HepG2 (cell line): ENCODE measurements around the gene GEMIN2. TPM values are rescaled to one million over a fixed set of nuclear protein-coding genes. Genes with fewer than 3 reads are reported as not detected.

Source experiments
- CBX1 ChIP-seq: IDR thresholded peaks from one replicate; pipeline ENCODE4 v1.6.1; 2016; ENCODE audit warnings: antibody characterized with exemption, low read depth
- CBX5 ChIP-seq: sonication (generic); formaldehyde crosslinking; IDR thresholded peaks from 2 replicates; pipeline ENCODE4 v1.4.0; 2020; ENCODE audit warnings: missing genetic modification reagents, borderline replicate concordance
- DR1 ChIP-seq: sonication (generic); formaldehyde crosslinking; IDR thresholded peaks from 2 replicates; pipeline ENCODE4 v1.8.0; 2021; ENCODE audit warnings: mild to moderate bottlenecking, missing genetic modification reagents, inconsistent platforms
- FOXM1 ChIP-seq: sonication (generic); formaldehyde crosslinking; IDR thresholded peaks from 2 replicates; pipeline ENCODE4 v1.5.0; 2020; ENCODE audit warnings: missing genetic modification reagents
- KMT2A ChIP-seq: sonication (generic); formaldehyde crosslinking; IDR thresholded peaks from 2 replicates; pipeline ENCODE4 v1.4.0; 2020; ENCODE audit warnings: missing genetic modification reagents
- KMT2B ChIP-seq: IDR thresholded peaks from 2 replicates; pipeline ENCODE4 v1.6.1; 2016; ENCODE audit warnings: missing genetic modification reagents, missing compliant biosample characterization
- SYNCRIP ChIP-seq: fragments of 200-400 bp; formaldehyde crosslinking; IDR thresholded peaks from 2 replicates; pipeline ENCODE4 v1.6.1; 2018; ENCODE audit warnings: mild to moderate bottlenecking, low read depth, low read length; ENCODE audit not compliant: insufficient read depth
- ZNF557 ChIP-seq: sonication (generic); formaldehyde crosslinking; IDR thresholded peaks from 2 replicates; pipeline ENCODE4 v1.4.0; 2020; ENCODE audit warnings: missing genetic modification reagents
- ZNF619 ChIP-seq: sonication (generic); formaldehyde crosslinking; IDR thresholded peaks from 2 replicates; pipeline ENCODE4 v1.4.0; 2020; ENCODE audit warnings: mild to moderate bottlenecking, missing genetic modification reagents
- ZNF674 ChIP-seq: sonication (generic); formaldehyde crosslinking; IDR thresholded peaks from 2 replicates; pipeline ENCODE4 v1.5.0; 2020; ENCODE audit warnings: low read depth, mild to moderate bottlenecking, missing genetic modification reagents
- polyA plus RNA-seq, 8 experiments: library from polyadenylated mRNA; depleted of rRNA in 3 of 8; stranded (reverse) in 7 of 8; unstranded in 1 of 8; fragments of >200 nt; fragmentation: Illumina TruSeq in 4 of 8; extraction: Trizol in 4 of 8; gene quantifications; 2 replicates each; pipeline versions ENCODE4 v1.2.1 to v1.2.3, GENCODE V29; 2011 to 2016; ENCODE audit warnings: low read depth in 4 of 8, missing spikeins in 1 of 8, mixed read lengths in 1 of 8; ENCODE audit not compliant: insufficient read depth in 1 of 8
- total RNA-seq, 5 experiments: library from RNA; depleted of rRNA; stranded (reverse); fragments of >200 nt; fragmentation: Illumina TruSeq; extraction: Trizol; gene quantifications; 2 replicates each; pipeline ENCODE4 v1.2.3, GENCODE V29; 2016; ENCODE audit warnings: low read depth in 1 of 5
- TF ChIP-seq, protein P1 (sequence below): sonication (generic); formaldehyde crosslinking; IDR thresholded peaks from 2 replicates; pipeline ENCODE4 v1.8.0; 2022; ENCODE audit warnings: low read depth, missing genetic modification reagents
- TF ChIP-seq, protein P2 (sequence below), 2 experiments: sonication (generic) in 1 of 2; formaldehyde crosslinking in 1 of 2; IDR thresholded peaks; 2 replicates each; pipeline versions ENCODE4 v1.4.0 to v1.6.1; 2018 to 2020; ENCODE audit warnings: missing genetic modification reagents in 2 of 2, borderline replicate concordance in 1 of 2, low read depth in 1 of 2, mild to moderate bottlenecking in 1 of 2, missing biosample characterization in 1 of 2
- TF ChIP-seq, protein P3 (sequence below): sonication (generic); formaldehyde crosslinking; IDR thresholded peaks from 2 replicates; pipeline ENCODE4 v1.5.0; 2020; ENCODE audit warnings: mild to moderate bottlenecking, missing genetic modification reagents, borderline replicate concordance
- TF ChIP-seq, protein P4 (sequence below): IDR thresholded peaks from 2 replicates; pipeline ENCODE4 v1.6.1; 2016; ENCODE audit warnings: low read depth, borderline replicate concordance
- TF ChIP-seq, protein P5 (sequence below): sonication (generic); formaldehyde crosslinking; IDR thresholded peaks from 2 replicates; pipeline ENCODE4 v1.4.0; 2020; ENCODE audit warnings: mild to moderate bottlenecking, missing genetic modification reagents
- TF ChIP-seq, protein P6 (sequence below): sonication (generic); formaldehyde crosslinking; IDR thresholded peaks from 2 replicates; pipeline ENCODE4 v1.4.0; 2020; ENCODE audit warnings: missing genetic modification reagents

The GEMIN2 gene
- total and polyA plus RNA-seq, 2 of the 13 experiments (the other 11 are each of a cell fraction or from before 2014, with no cell fraction given) = 54.8 to 110 TPM

DNA sequence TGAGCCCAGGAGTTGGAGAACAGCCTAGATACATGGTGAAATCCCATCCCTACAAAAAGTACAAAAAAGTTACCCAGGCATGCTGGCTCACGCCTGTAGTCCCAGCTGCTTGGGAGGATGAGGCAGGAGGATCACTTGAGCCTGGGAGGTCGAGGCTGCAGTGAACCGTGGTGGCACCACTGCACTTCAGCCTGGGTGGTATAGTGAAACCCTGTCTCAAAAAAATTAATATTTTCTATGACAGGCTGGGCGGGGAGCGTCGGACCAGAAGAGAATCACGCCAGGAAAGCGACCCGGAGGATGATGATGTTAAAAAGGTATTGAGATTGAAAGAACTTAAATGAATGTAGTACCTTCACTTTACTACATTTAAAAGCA is 63.0 kb downstream of the GEMIN2 start (continued):
- no peak for TF ChIP-seq SYNCRIP
- TF ChIP-seq, protein P1, sequence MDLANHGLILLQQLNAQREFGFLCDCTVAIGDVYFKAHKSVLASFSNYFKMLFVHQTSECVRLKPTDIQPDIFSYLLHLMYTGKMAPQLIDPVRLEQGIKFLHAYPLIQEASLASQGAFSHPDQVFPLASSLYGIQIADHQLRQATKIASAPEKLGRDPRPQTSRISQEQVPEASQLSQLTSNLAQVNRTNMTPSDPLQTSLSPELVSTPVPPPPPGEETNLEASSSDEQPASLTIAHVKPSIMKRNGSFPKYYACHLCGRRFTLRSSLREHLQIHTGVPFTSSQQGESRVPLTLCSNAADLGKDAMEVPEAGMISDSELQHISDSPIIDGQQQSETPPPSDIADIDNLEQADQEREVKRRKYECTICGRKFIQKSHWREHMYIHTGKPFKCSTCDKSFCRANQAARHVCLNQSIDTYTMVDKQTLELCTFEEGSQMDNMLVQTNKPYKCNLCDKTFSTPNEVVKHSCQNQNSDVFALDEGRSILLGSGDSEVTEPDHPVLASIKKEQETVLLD (CRISPR knock-in tag) = no peak
- TF ChIP-seq, protein P2, sequence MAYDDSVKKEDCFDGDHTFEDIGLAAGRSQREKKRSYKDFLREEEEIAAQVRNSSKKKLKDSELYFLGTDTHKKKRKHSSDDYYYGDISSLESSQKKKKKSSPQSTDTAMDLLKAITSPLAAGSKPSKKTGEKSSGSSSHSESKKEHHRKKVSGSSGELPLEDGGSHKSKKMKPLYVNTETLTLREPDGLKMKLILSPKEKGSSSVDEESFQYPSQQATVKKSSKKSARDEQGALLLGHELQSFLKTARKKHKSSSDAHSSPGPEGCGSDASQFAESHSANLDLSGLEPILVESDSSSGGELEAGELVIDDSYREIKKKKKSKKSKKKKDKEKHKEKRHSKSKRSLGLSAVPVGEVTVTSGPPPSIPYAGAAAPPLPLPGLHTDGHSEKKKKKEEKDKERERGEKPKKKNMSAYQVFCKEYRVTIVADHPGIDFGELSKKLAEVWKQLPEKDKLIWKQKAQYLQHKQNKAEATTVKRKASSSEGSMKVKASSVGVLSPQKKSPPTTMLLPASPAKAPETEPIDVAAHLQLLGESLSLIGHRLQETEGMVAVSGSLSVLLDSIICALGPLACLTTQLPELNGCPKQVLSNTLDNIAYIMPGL (CRISPR knock-in tag; IDR thresholded peaks at IDR 0.05; ENCODE audit: borderline replicate concordance in 1 of 2, low read depth in 1 of 2) = no peak
- TF ChIP-seq, protein P3, sequence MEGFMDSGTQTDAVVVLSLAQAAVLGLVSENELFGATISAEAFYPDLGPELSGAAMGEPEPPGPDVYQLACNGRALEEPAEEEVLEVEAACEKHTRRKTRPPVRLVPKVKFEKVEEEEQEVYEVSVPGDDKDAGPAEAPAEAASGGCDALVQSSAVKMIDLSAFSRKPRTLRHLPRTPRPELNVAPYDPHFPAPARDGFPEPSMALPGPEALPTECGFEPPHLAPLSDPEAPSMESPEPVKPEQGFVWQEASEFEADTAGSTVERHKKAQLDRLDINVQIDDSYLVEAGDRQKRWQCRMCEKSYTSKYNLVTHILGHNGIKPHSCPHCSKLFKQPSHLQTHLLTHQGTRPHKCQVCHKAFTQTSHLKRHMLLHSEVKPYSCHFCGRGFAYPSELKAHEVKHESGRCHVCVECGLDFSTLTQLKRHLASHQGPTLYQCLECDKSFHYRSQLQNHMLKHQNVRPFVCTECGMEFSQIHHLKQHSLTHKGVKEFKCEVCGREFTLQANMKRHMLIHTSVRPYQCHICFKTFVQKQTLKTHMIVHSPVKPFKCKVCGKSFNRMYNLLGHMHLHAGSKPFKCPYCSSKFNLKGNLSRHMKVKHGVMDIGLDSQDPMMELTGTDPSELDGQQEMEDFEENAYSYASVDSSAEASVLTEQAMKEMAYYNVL (CRISPR knock-in tag) = no peak
- TF ChIP-seq DR1 (CRISPR knock-in tag) = no peak
- TF ChIP-seq, protein P4, sequence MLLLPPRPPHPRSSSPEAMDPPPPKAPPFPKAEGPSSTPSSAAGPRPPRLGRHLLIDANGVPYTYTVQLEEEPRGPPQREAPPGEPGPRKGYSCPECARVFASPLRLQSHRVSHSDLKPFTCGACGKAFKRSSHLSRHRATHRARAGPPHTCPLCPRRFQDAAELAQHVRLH = no peak
- TF ChIP-seq, protein P5, sequence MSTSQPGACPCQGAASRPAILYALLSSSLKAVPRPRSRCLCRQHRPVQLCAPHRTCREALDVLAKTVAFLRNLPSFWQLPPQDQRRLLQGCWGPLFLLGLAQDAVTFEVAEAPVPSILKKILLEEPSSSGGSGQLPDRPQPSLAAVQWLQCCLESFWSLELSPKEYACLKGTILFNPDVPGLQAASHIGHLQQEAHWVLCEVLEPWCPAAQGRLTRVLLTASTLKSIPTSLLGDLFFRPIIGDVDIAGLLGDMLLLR = peak; percentile 85
- no peak for TF ChIP-seq CBX5
- TF ChIP-seq ZNF619 (CRISPR knock-in tag) = no peak; the same call in 1 of the 2 replicates
- TF ChIP-seq KMT2A (CRISPR knock-in tag) = no peak
- TF ChIP-seq FOXM1 (CRISPR knock-in tag) = no peak
- TF ChIP-seq, protein P6, sequence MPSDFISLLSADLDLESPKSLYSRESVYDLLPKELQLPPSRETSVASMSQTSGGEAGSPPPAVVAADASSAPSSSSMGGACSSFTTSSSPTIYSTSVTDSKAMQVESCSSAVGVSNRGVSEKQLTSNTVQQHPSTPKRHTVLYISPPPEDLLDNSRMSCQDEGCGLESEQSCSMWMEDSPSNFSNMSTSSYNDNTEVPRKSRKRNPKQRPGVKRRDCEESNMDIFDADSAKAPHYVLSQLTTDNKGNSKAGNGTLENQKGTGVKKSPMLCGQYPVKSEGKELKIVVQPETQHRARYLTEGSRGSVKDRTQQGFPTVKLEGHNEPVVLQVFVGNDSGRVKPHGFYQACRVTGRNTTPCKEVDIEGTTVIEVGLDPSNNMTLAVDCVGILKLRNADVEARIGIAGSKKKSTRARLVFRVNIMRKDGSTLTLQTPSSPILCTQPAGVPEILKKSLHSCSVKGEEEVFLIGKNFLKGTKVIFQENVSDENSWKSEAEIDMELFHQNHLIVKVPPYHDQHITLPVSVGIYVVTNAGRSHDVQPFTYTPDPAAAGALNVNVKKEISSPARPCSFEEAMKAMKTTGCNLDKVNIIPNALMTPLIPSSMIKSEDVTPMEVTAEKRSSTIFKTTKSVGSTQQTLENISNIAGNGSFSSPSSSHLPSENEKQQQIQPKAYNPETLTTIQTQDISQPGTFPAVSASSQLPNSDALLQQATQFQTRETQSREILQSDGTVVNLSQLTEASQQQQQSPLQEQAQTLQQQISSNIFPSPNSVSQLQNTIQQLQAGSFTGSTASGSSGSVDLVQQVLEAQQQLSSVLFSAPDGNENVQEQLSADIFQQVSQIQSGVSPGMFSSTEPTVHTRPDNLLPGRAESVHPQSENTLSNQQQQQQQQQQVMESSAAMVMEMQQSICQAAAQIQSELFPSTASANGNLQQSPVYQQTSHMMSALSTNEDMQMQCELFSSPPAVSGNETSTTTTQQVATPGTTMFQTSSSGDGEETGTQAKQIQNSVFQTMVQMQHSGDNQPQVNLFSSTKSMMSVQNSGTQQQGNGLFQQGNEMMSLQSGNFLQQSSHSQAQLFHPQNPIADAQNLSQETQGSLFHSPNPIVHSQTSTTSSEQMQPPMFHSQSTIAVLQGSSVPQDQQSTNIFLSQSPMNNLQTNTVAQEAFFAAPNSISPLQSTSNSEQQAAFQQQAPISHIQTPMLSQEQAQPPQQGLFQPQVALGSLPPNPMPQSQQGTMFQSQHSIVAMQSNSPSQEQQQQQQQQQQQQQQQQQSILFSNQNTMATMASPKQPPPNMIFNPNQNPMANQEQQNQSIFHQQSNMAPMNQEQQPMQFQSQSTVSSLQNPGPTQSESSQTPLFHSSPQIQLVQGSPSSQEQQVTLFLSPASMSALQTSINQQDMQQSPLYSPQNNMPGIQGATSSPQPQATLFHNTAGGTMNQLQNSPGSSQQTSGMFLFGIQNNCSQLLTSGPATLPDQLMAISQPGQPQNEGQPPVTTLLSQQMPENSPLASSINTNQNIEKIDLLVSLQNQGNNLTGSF (CRISPR knock-in tag) = peak; percentile 67; the same call in 1 of the 2 replicates
- no peak for TF ChIP-seq KMT2B (CRISPR knock-in tag)
- TF ChIP-seq ZNF557 (CRISPR knock-in tag) = no peak
- TF ChIP-seq CBX1 = no peak
- TF ChIP-seq ZNF674 = no peak
